ENCODE data around the gene SPANXN4.

DNA sequence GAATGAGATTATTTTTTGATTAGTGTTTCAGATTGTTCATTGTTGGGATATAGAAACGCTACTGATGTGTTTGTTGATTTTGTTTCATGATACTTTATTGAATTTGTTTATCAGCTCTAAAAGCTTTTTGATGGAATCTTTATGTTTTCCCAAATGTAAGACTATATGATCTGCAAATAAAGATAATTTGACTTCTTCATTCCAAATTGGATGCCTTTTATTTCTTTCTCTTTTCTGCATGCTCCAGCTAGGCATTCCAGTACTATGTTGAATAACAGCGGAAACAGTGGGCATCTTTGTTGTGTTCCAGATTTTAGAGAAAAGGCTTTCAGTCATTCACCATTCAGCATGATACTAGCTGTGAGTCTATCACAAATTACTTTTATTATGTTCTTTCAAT is 21.8 kb downstream of the SPANXN4 start:
- TF ChIP-seq, protein P1, sequence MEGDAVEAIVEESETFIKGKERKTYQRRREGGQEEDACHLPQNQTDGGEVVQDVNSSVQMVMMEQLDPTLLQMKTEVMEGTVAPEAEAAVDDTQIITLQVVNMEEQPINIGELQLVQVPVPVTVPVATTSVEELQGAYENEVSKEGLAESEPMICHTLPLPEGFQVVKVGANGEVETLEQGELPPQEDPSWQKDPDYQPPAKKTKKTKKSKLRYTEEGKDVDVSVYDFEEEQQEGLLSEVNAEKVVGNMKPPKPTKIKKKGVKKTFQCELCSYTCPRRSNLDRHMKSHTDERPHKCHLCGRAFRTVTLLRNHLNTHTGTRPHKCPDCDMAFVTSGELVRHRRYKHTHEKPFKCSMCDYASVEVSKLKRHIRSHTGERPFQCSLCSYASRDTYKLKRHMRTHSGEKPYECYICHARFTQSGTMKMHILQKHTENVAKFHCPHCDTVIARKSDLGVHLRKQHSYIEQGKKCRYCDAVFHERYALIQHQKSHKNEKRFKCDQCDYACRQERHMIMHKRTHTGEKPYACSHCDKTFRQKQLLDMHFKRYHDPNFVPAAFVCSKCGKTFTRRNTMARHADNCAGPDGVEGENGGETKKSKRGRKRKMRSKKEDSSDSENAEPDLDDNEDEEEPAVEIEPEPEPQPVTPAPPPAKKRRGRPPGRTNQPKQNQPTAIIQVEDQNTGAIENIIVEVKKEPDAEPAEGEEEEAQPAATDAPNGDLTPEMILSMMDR (IDR thresholded peaks at IDR 0.05), result no peak
- no peak for TF ChIP-seq POLR2A (IDR thresholded peaks at IDR 0.05)
